Natural killer cell treated with Interleukin-12 subunit alpha and Interleukin-12 subunit beta and Interleukin-15 and Interleukin-18, amount 100 ng/mL, for 72 hours (primary cell): ENCODE data around the gene AP5Z1. TPM values are rescaled to one million over a fixed set of nuclear protein-coding genes. Genes with fewer than 3 reads are reported as not detected.

ENCODE experiments used
- ATAC-seq, 2 donors: fragments of 150-1000 bp; cut with Tn5 transposase in 1 of 2; sonication (Bioruptor Pico), chemical (Tn5 transposase) in 1 of 2; 2 replicates each; pipeline ENCODE4 v1.10.0; 2021
- DNase-seq: peaks from one replicate; pipeline ENCODE4 v3.0.0; 2022; ENCODE audit warnings: low spot score
- H3K27ac Mint-ChIP-seq, 2 donors: 1 replicate in 1 of 2; 2 replicates in 1 of 2; pipeline ENCODE4 v1.8.0; 2022; ENCODE audit warnings: mixed read lengths in 2 of 2, mild to moderate bottlenecking in 1 of 2, moderate library complexity in 1 of 2
- H3K27me3 Mint-ChIP-seq, 2 donors: 1 replicate in 1 of 2; 2 replicates in 1 of 2; pipeline ENCODE4 v1.8.0; 2022; ENCODE audit warnings: mixed read lengths in 2 of 2
- H3K36me3 Mint-ChIP-seq: one replicate; pipeline ENCODE4 v1.8.0; 2022; ENCODE audit warnings: mixed read lengths
- H3K4me1 Mint-ChIP-seq, 2 donors: 1 replicate in 1 of 2; 2 replicates in 1 of 2; pipeline ENCODE4 v1.8.0; 2022; ENCODE audit warnings: low read depth in 2 of 2, mixed read lengths in 2 of 2, mild to moderate bottlenecking in 1 of 2
- H3K4me3 Mint-ChIP-seq: one replicate; pipeline ENCODE4 v1.8.0; 2022; ENCODE audit warnings: mixed read lengths
- H3K9me3 Mint-ChIP-seq: 2 replicates; pipeline ENCODE4 v1.8.0; 2022; ENCODE audit warnings: mixed read lengths
- total RNA-seq, 2 donors: library from RNA; stranded (reverse); gene quantifications; one replicate each; pipeline ENCODE4 v1.2.3, GENCODE V29; 2022

Gene AP5Z1
- total RNA-seq, 2 donors from 2014 or later = 87.3 to 99.4 TPM

GRCh38 chr7:4830176-4830575 is 54.8 kb downstream of the AP5Z1 start:
- ATAC-seq = peak; percentile 64 to 81
- H3K27me3 Mint-ChIP-seq = peaks cover 5% of the 10 kb centered on the region in 2 donors
- no peaks in the 10 kb centered on the region for H3K36me3 Mint-ChIP-seq
- no peak overlapping the region for H3K4me3 Mint-ChIP-seq
- H3K27ac Mint-ChIP-seq = peak overlapping the region in 1 of 2 donors; percentile 49
- peaks cover 6 to 7% of the 10 kb centered on the region in 2 donors for H3K4me1 Mint-ChIP-seq
- H3K9me3 Mint-ChIP-seq = no peaks in the 10 kb centered on the region
- DNase-seq = no peak

GRCh38 chr7:4831723-4832495 is 56.5 kb downstream of the AP5Z1 start:
- Mint-ChIP-seq H3K27ac (no peak overlapping the region), H3K36me3 (no peaks in the 10 kb centered on the region)

DNA sequence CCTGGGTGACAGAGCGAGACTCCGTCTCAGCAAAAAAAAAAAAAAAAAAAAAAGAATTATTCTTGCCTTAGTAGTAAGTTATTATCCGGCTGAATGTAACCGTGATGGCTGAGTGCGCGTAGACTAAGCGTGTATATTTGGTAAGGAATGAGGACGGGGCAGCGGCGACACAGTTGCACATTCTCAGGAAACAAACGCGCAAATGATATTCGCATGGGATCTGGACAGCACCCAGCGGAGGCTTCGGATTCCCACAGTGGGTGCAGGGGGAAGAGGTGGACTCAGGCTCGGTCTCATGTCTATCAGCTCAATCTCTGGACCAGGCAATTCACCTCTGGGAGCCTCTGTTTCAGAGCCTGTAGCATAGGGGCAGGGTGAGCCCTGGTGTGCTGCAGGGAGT is 57.3 kb downstream of the AP5Z1 start:
- no peaks in the 10 kb centered on the region for H3K27me3 Mint-ChIP-seq
- ATAC-seq = no peak
- no peak overlapping the region for H3K4me3 Mint-ChIP-seq
- H3K4me1 Mint-ChIP-seq = peaks cover 6 to 8% of the 10 kb centered on the region in 2 donors
- H3K27ac Mint-ChIP-seq = no peak overlapping the region
- no peaks in the 10 kb centered on the region for H3K9me3 Mint-ChIP-seq
- DNase-seq = no peak
- no peaks in the 10 kb centered on the region for H3K36me3 Mint-ChIP-seq

More at GRCh38 chr7:4831723-4832495, 56.5 kb downstream of the AP5Z1 start:
- peaks cover 6% of the 10 kb centered on the region in 2 donors for H3K4me1 Mint-ChIP-seq
- no peaks in the 10 kb centered on the region for H3K27me3 Mint-ChIP-seq
- H3K4me3 Mint-ChIP-seq = no peak overlapping the region
- ATAC-seq (no peak), DNase-seq (no peak)
- no peaks in the 10 kb centered on the region for H3K9me3 Mint-ChIP-seq

DNA sequence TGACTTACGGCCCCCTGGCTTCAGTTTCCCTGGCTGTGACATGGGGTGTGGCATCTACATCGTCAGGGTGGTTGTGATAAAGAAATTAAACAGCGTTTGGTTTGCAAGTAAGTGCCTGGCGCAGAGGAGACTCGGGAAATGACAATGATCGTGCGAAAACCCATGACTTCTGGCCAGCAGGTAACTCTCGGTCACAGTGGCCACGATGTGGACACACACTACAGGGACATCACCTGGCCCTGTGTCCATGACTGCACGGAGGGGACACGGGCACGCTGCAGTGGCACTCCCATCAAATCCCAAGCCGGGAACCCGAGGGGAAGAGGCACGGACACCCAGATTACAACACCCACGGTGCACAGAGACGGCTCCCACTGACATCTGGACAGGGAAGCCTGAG is 57.8 kb downstream of the AP5Z1 start:
- Mint-ChIP-seq H3K27ac (no peak overlapping the region), H3K4me1 (peaks cover 6 to 8% of the 10 kb centered on the region in 2 donors), H3K27me3 (no peaks in the 10 kb centered on the region), H3K4me3 (no peak overlapping the region), H3K36me3 (no peaks in the 10 kb centered on the region), H3K9me3 (no peaks in the 10 kb centered on the region)
- ATAC-seq (no peak), DNase-seq (no peak)

- no peaks in the 10 kb centered on the region for H3K9me3 Mint-ChIP-seq
- ATAC-seq = no peak
- peaks cover 6 to 8% of the 10 kb centered on the region in 2 donors for H3K4me1 Mint-ChIP-seq
- no peaks in the 10 kb centered on the region for H3K27me3 Mint-ChIP-seq
- no peak overlapping the region for H3K27ac Mint-ChIP-seq
- no peak for DNase-seq
- H3K36me3 Mint-ChIP-seq = no peaks in the 10 kb centered on the region
- no peak overlapping the region for H3K4me3 Mint-ChIP-seq
These were observed 58.5 kb downstream of the AP5Z1 start for GRCh38 chr7:4833691-4834600.

GRCh38 chr7:4834601-4835397 is 59.4 kb downstream of the AP5Z1 start:
- Mint-ChIP-seq H3K27ac (no peak overlapping the region), H3K9me3 (no peaks in the 10 kb centered on the region)
- ATAC-seq = no peak

DNA sequence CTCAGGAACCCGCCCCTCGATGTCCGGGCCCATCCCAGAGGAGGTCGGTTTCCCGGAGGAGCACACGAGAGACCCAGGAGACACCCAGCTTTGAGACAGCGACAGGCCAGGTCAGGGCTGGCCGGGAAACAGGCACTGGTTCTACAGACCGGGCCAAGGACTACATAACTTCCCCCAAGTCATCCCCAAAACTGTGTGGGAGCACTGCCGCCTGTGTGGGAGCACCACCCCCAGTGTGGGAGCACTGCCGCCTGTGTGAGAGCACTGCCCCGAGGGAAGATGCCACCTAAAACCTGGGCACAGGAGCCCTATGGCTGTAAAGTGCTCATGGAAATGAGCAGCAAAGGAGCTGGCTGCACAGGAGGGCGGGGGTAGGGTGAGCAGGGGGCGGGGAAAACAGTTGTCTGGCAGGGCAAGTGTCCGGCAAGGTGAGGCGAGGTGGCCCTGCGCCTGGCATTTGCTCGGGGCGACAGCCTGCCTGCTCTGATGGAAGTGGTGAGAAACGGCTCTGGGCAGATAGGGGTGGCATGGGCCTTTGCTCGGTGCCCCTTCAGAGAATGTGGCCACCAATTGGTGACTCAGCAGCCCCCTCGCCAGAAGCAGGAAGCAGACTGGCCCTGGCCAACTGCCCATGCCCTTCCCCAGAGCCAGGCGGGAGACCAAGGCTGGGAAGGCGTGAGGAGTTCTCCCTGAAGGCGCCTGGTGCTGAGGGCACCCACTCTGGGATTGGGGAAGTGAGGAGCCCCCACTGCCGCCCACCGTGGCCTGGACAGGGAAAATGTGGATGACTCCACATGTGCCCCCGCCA is 60.2 kb downstream of the AP5Z1 start:
- H3K4me3 Mint-ChIP-seq = no peak overlapping the region
- no peaks in the 10 kb centered on the region for H3K9me3 Mint-ChIP-seq
- H3K27ac Mint-ChIP-seq = no peak overlapping the region
- peaks cover 0 to 3% of the 10 kb centered on the region in 2 donors for H3K4me1 Mint-ChIP-seq
- no peak for ATAC-seq
- H3K27me3 Mint-ChIP-seq = no peaks in the 10 kb centered on the region
- no peaks in the 10 kb centered on the region for H3K36me3 Mint-ChIP-seq
- DNase-seq = no peak

More at GRCh38 chr7:4834601-4835397, 59.4 kb downstream of the AP5Z1 start:
- H3K4me3 Mint-ChIP-seq = no peak overlapping the region
- no peaks in the 10 kb centered on the region for H3K27me3 Mint-ChIP-seq
- H3K4me1 Mint-ChIP-seq = peaks cover 6 to 8% of the 10 kb centered on the region in 2 donors
- H3K36me3 Mint-ChIP-seq = no peaks in the 10 kb centered on the region
- DNase-seq = no peak

- no peak overlapping the region for H3K4me3 Mint-ChIP-seq
These were observed 60.8 kb downstream of the AP5Z1 start for GRCh38 chr7:4836206-4836661.

DNA sequence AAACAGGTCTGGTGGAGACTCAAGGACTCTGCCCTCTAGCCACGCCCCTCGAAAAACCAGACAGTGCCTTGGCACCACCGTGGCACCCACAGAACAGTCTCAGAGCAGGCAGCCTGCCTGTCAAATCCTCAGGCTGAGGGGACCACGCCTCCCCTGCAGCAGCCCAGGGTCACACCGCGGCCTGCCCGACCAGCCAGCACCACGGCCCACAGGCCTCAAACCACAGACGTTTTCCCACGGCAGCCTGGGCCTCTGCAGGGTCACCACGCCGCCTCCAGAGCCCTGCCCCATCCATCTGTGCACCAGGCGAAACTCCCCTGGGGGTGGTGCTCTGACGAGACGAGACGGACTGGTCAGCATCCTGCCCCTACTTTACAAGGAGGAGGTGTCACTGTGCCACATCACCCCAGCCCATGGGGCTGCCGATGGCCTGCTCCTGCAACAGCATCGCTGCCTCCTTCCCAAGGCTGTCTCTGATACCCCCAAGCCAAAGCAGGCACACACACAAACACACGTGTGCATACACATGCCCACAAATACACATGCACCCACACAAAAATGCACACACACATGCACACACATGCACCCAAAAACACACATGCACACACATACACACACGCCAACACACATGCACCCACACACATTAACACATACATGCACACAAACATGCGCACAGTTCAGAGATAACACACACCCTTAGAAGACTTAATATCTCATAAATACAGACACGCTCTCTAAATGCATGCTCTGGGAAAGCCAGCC is 61.8 kb downstream of the AP5Z1 start:
- DNase-seq = no peak
- peaks cover 0 to 3% of the 10 kb centered on the region in 2 donors for H3K4me1 Mint-ChIP-seq
- H3K4me3 Mint-ChIP-seq = no peak overlapping the region
- H3K36me3 Mint-ChIP-seq = no peaks in the 10 kb centered on the region
- no peaks in the 10 kb centered on the region for H3K27me3 Mint-ChIP-seq
- ATAC-seq = peak; percentile 9 to 38
- H3K9me3 Mint-ChIP-seq = no peaks in the 10 kb centered on the region
- H3K27ac Mint-ChIP-seq = no peak overlapping the region

More at GRCh38 chr7:4836206-4836661, 60.8 kb downstream of the AP5Z1 start:
- ATAC-seq (no peak), DNase-seq (no peak)
- H3K27me3 Mint-ChIP-seq = no peaks in the 10 kb centered on the region
- no peaks in the 10 kb centered on the region for H3K9me3 Mint-ChIP-seq
- no peak overlapping the region for H3K27ac Mint-ChIP-seq
- no peaks in the 10 kb centered on the region for H3K36me3 Mint-ChIP-seq
- H3K4me1 Mint-ChIP-seq = peaks cover 0 to 3% of the 10 kb centered on the region in 2 donors

- DNase-seq = no peak
- no peak for ATAC-seq
- Mint-ChIP-seq H3K4me3 (no peak overlapping the region), H3K4me1 (peaks cover 0 to 3% of the 10 kb centered on the region in 2 donors), H3K36me3 (no peaks in the 10 kb centered on the region), H3K27ac (no peak overlapping the region), H3K9me3 (no peaks in the 10 kb centered on the region), H3K27me3 (no peaks in the 10 kb centered on the region)
These were observed 62.6 kb downstream of the AP5Z1 start for GRCh38 chr7:4837803-4838625.

- Mint-ChIP-seq H3K27ac (no peak overlapping the region), H3K9me3 (no peaks in the 10 kb centered on the region)
These were observed 63.4 kb downstream of the AP5Z1 start for GRCh38 chr7:4838626-4839334.

More at GRCh38 chr7:4838626-4839334, 63.4 kb downstream of the AP5Z1 start:
- Mint-ChIP-seq H3K27me3 (no peaks in the 10 kb centered on the region), H3K36me3 (no peaks in the 10 kb centered on the region), H3K4me1 (peaks cover 0 to 3% of the 10 kb centered on the region in 2 donors), H3K4me3 (no peak overlapping the region)
- ATAC-seq (peak in 1 of 2 donors; percentile 30), DNase-seq (no peak)
